ENCODE results near the gene PROB1. TPM values are rescaled to one million over a fixed set of nuclear protein-coding genes. Genes with fewer than 3 reads are reported as not detected.

The PROB1 gene
- total RNA-seq, 3 donors from 2014 or later = 0.58 to 0.98 (median 0.94) TPM

- no peak for DNase-seq
- no peak overlapping the region for H3K4me3 ChIP-seq
- TF ChIP-seq CTCF (IDR thresholded peaks at IDR 0.05) = no peak
- ATAC-seq = peak; percentile 0
- peaks cover 15% of the 10 kb centered on the region for H3K4me1 ChIP-seq (ENCODE audit: low read depth)
- H3K36me3 ChIP-seq (ENCODE audit: low read depth) = no peaks in the 10 kb centered on the region
- H3K9me3 ChIP-seq = no peaks in the 10 kb centered on the region
- intact Hi-C loops (cut with DNase I, micrococcal nuclease) = no loop called here
Observed at GRCh38 chr5:139404484-139404840, 9.6 kb upstream of the PROB1 start.

- peak within 1 kb of the TSS; percentile 36 for H3K4me3 ChIP-seq
- intact Hi-C loops (cut with DNase I, micrococcal nuclease) = no loop called here
- DNase-seq (peak; percentile 98 to 99 (median 99)), ATAC-seq (peak; percentile 96)
- no peaks in the 10 kb centered on the region for H3K9me3 ChIP-seq
- H3K36me3 ChIP-seq (ENCODE audit: low read depth) = no peaks in the 10 kb centered on the region
- peaks cover 15% of the 10 kb centered on the region for H3K4me1 ChIP-seq (ENCODE audit: low read depth)
- TF ChIP-seq CTCF (IDR thresholded peaks at IDR 0.05) = no peak
Observed at GRCh38 chr5:139403787-139404483, 9.0 kb upstream of the PROB1 start, which contains the start of gene SPATA24. Gene SPATA24, minus strand, starts transcription at chr5:139404089. Its CDS starts 29 bp downstream, at chr5:139404060.

- H3K9me3 ChIP-seq = no peaks in the 10 kb centered on the region
- peaks cover 15% of the 10 kb centered on the region for H3K4me1 ChIP-seq (ENCODE audit: low read depth)
- ATAC-seq (peak; percentile 3), DNase-seq (no peak)
- TF ChIP-seq CTCF (IDR thresholded peaks at IDR 0.05) = no peak
- peak overlapping the region; percentile 36 for H3K4me3 ChIP-seq
- no peaks in the 10 kb centered on the region for H3K36me3 ChIP-seq (ENCODE audit: low read depth)
- intact Hi-C loops (cut with DNase I, micrococcal nuclease) = no loop called here
Observed at GRCh38 chr5:139403418-139403786, 8.5 kb upstream of the PROB1 start.

- TF ChIP-seq CTCF (IDR thresholded peaks at IDR 0.05) = peak; percentile 45
- intact Hi-C loops (cut with DNase I, micrococcal nuclease) = no loop called here
- ATAC-seq (peak; percentile 11), DNase-seq (peak in 2 of 3 donors; percentile 51 to 59)
- H3K36me3 ChIP-seq (ENCODE audit: low read depth) = no peaks in the 10 kb centered on the region
- no peaks in the 10 kb centered on the region for H3K9me3 ChIP-seq
- peaks cover 15% of the 10 kb centered on the region for H3K4me1 ChIP-seq (ENCODE audit: low read depth)
- no peak overlapping the region for H3K4me3 ChIP-seq
Observed at GRCh38 chr5:139402561-139403158, 7.8 kb upstream of the PROB1 start.

- no peak for ATAC-seq
- no peak overlapping the region for H3K4me3 ChIP-seq
- no peak for DNase-seq
- intact Hi-C loops (cut with DNase I, micrococcal nuclease) = no loop called here
- H3K4me1 ChIP-seq (ENCODE audit: low read depth) = peaks cover 15% of the 10 kb centered on the region
- no peaks in the 10 kb centered on the region for H3K9me3 ChIP-seq
- TF ChIP-seq CTCF (IDR thresholded peaks at IDR 0.05) = no peak
- no peaks in the 10 kb centered on the region for H3K36me3 ChIP-seq (ENCODE audit: low read depth)
Observed at GRCh38 chr5:139401546-139401945, 6.6 kb upstream of the PROB1 start.

Measured in mucosa of descending colon (tissue), 3 donors.